Progenitor cell of endocrine pancreas (in vitro differentiated cells): ENCODE measurements around the gene PHF12. TPM values are rescaled to one million over a fixed set of nuclear protein-coding genes. Genes with fewer than 3 reads are reported as not detected.

Experiments
- DNase-seq: peaks from one replicate; pipeline ENCODE4 v3.0.0; 2021; ENCODE audit warnings: low spot score; ENCODE audit not compliant: unreplicated experiment
- H3K27ac Mint-ChIP-seq: 2 replicates; pipeline ENCODE4 v1.8.0; 2021; ENCODE audit warnings: mild to moderate bottlenecking, moderate library complexity, mixed read lengths
- H3K27me3 Mint-ChIP-seq: 2 replicates; pipeline ENCODE4 v1.8.0; 2021; ENCODE audit warnings: mixed read lengths
- H3K36me3 Mint-ChIP-seq: 2 replicates; pipeline ENCODE4 v1.8.0; 2022; ENCODE audit warnings: mixed read lengths; ENCODE audit not compliant: insufficient read depth
- H3K4me1 Mint-ChIP-seq: 2 replicates; pipeline ENCODE4 v1.8.0; 2021; ENCODE audit warnings: low read depth, mixed read lengths
- H3K4me3 Mint-ChIP-seq: 2 replicates; pipeline ENCODE4 v1.8.0; 2021; ENCODE audit warnings: low read depth, mild to moderate bottlenecking, moderate library complexity, mixed read lengths
- H3K9me3 Mint-ChIP-seq: 2 replicates; pipeline ENCODE4 v1.8.0; 2021; ENCODE audit warnings: low read depth, mixed read lengths
- CTCF ChIP-seq: fragments of 200-600 bp; sonication (generic); IDR thresholded peaks from one replicate; pipeline ENCODE4 v1.5.0; 2021; ENCODE audit warnings: antibody characterized with exemption, mild to moderate bottlenecking; ENCODE audit not compliant: unreplicated experiment
- total RNA-seq: library from RNA; stranded (reverse); gene quantifications from 2 replicates; pipeline ENCODE4 v1.2.1, GENCODE V29; 2021

PHF12 gene
- total RNA-seq, 1 donor from 2014 or later = 71.8 TPM

- H3K4me1 Mint-ChIP-seq = peaks cover 20% of the 10 kb centered on the region
- peak overlapping the region; percentile 92 for H3K27ac Mint-ChIP-seq
- H3K36me3 Mint-ChIP-seq = peaks cover 10% of the 10 kb centered on the region
- no peaks in the 10 kb centered on the region for H3K9me3 Mint-ChIP-seq
- no peak for TF ChIP-seq CTCF
- DNase-seq = no peak
- no peaks in the 10 kb centered on the region for H3K27me3 Mint-ChIP-seq
- peak overlapping the region; percentile 91 for H3K4me3 Mint-ChIP-seq
Measured at GRCh38 chr17:28949185-28950016, 1.9 kb downstream of the PHF12 start.

- TF ChIP-seq CTCF = no peak
- no peaks in the 10 kb centered on the region for H3K27me3 Mint-ChIP-seq
- H3K4me1 Mint-ChIP-seq = peaks cover 20% of the 10 kb centered on the region
- peak overlapping the region; percentile 91 for H3K4me3 Mint-ChIP-seq
- no peaks in the 10 kb centered on the region for H3K9me3 Mint-ChIP-seq
- peaks cover 10% of the 10 kb centered on the region for H3K36me3 Mint-ChIP-seq
- no peak for DNase-seq
- H3K27ac Mint-ChIP-seq = peak overlapping the region; percentile 92
Measured at GRCh38 chr17:28948873-28949184, 2.5 kb downstream of the PHF12 start.

- peak overlapping the region; percentile 91 for H3K4me3 Mint-ChIP-seq
- H3K9me3 Mint-ChIP-seq = no peaks in the 10 kb centered on the region
- DNase-seq = no peak
- H3K36me3 Mint-ChIP-seq = peaks cover 12% of the 10 kb centered on the region
- H3K27me3 Mint-ChIP-seq = no peaks in the 10 kb centered on the region
- H3K27ac Mint-ChIP-seq = peak overlapping the region; percentile 92
- H3K4me1 Mint-ChIP-seq = peaks cover 20% of the 10 kb centered on the region
- TF ChIP-seq CTCF = no peak
Measured at GRCh38 chr17:28948342-28948741, 3.0 kb downstream of the PHF12 start.

- Mint-ChIP-seq H3K27me3 (no peaks in the 10 kb centered on the region), H3K4me3 (peak overlapping the region; percentile 91), H3K27ac (peak overlapping the region; percentile 49), H3K36me3 (peaks cover 12% of the 10 kb centered on the region), H3K9me3 (no peaks in the 10 kb centered on the region), H3K4me1 (peaks cover 19% of the 10 kb centered on the region)
- no peak for TF ChIP-seq CTCF
- no peak for DNase-seq
Measured at GRCh38 chr17:28947639-28948038, 3.7 kb downstream of the PHF12 start.

- H3K27ac Mint-ChIP-seq = peak overlapping the region; percentile 58
- no peaks in the 10 kb centered on the region for H3K27me3 Mint-ChIP-seq
- H3K9me3 Mint-ChIP-seq = no peaks in the 10 kb centered on the region
- TF ChIP-seq CTCF = no peak
- H3K4me3 Mint-ChIP-seq = no peak overlapping the region
- peaks cover 19% of the 10 kb centered on the region for H3K4me1 Mint-ChIP-seq
- peaks cover 12% of the 10 kb centered on the region for H3K36me3 Mint-ChIP-seq
- no peak for DNase-seq
Measured at GRCh38 chr17:28946239-28946638, 5.1 kb downstream of the PHF12 start.
